RWPE1 (cell line): ENCODE results near the gene RNF111.

Experiments
- CTCF ChIA-PET: fragments of 350-600 bp; sonication (Branson Sonifier 250); formaldehyde crosslinking; extraction: SDS; loops from one replicate; lab custom pipeline; 2021; lab: Yijun Ruan, JAX
- POLR2A ChIA-PET: fragments of 400-600 bp; formaldehyde crosslinking; extraction: SDS; loops from one replicate; lab custom pipeline; 2020; ENCODE audit warnings: antibody characterized with exemption; ENCODE audit not compliant: low non-redundant PET; lab: Yijun Ruan, JAX
- DNase-seq: peaks from one replicate; pipeline ENCODE4 v3.0.0; 2012; ENCODE audit warnings: low spot score
- H3K27ac ChIP-seq: fragments of 450-650 bp; 2 replicates; pipeline ENCODE4 v1.5.1; 2017
- CTCF ChIP-seq: fragments of 450-650 bp; conservative IDR thresholded peaks from 2 replicates; pipeline ENCODE4 v1.5.1; 2017; ENCODE audit warnings: low read depth, mild to moderate bottlenecking

RNF111 gene

DNA sequence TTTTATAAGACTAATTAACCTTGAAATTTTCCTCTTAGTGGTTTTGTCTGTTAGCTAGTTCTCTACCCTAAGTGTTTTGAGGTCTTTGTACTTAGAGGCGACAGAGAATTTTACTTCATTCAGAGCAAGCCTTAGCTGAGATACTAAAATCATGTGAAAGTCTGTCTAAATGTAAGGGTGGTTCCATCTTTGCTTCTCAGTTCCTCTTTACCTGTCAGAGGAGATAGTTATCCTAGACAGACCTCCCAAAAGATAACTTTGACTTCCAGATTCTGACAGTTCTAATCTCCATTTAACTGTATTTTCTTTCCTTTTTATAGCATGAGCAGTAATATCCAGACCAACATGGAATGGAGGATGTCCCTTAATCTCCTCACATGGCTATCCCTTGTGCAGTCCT lies 34.7 kb downstream of the RNF111 start:
- CTCF ChIA-PET, result no interaction called here
- TF ChIP-seq CTCF, result no peak
- POLR2A ChIA-PET, result no interaction called here
- H3K27ac ChIP-seq, result no peak overlapping the region
- no peak for DNase-seq

DNA sequence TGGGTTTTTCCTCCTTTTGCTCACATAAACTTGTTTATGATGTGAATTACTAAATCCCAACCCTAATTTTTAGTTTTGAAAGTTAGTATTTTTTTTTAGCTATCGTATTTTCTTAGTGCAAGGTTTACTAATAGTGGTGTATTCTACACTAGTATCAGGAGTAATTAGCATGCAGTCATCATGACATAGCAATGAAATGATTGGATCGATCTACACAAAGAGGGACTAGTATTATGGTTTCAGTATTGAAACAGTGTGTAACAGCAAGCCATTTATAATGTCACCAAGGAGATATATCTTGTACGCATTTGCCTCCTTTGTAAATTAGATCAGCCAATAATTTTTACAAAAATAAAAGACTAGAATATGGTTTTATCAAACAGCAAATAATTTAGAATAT lies 38.7 kb downstream of the RNF111 start:
- TF ChIP-seq CTCF, result no peak

DNA sequence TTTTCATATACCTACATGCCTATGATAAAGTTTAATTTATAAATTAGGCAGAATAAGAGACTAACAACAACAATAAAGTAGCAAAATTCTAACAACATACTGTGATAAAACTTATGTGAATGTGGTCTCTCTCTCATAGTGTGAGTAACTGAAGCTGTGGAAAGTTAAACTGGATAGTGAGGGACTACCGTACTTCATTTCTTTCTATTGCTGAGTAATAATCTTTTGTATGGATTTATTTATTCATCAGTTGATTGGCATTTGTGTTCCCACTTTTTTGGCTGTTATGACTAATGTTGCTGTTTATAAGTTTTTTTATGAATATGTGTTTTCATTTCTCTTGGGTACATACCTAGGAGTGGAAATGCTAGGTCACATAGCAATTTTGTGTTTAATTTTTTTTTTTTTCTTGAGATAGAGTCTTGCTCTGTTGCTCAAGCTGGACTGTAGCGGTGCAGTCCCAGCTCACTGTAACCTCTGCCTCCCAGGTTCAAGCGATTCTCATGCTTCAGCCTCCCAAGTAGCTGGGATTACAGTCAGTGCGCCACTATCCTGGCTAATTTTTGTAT lies 41.0 kb downstream of the RNF111 start:
- no peak for TF ChIP-seq CTCF
- DNase-seq, result no peak
- ChIA-PET CTCF (interaction anchor here (1.0 kb wide), 1 partner anchor 17 kb away, joined by 3 read pairs; no protein-coding TSS in a partner anchor), POLR2A (no interaction called here)
- no peak overlapping the region for H3K27ac ChIP-seq

More for the DNA sequence above, 38.7 kb downstream of the RNF111 start:
- no peak for DNase-seq
- ChIA-PET POLR2A (no interaction called here), CTCF (no interaction called here)
- no peak overlapping the region for H3K27ac ChIP-seq

GRCh38 chr15:59029554-59029953 lies 42.1 kb downstream of the RNF111 start:
- no peak overlapping the region for H3K27ac ChIP-seq
- ChIA-PET POLR2A (no interaction called here), CTCF (no interaction called here)
- TF ChIP-seq CTCF, result no peak
- no peak for DNase-seq

DNA sequence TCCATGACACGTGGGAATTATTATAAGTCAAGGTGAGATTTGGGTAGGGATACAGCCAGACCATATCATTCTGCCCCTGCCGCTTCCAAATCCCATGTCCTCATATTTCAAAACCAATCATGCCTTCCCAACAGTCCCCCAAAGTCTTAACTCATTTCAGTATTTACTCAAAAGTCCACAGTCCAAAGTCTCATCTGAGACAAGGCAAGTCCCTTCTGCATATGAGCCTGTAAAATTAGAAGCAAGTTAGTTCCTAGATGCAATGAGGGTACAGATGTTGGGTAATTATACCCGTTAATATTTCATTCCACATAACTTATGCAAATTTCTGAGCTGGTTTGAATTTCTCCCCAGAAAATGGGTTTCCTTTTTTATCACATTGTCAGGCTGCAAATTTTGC lies 47.7 kb downstream of the RNF111 start:
- ChIA-PET CTCF (no interaction called here), POLR2A (no interaction called here)
- no peak overlapping the region for H3K27ac ChIP-seq
- no peak for TF ChIP-seq CTCF
- DNase-seq, result no peak

DNA sequence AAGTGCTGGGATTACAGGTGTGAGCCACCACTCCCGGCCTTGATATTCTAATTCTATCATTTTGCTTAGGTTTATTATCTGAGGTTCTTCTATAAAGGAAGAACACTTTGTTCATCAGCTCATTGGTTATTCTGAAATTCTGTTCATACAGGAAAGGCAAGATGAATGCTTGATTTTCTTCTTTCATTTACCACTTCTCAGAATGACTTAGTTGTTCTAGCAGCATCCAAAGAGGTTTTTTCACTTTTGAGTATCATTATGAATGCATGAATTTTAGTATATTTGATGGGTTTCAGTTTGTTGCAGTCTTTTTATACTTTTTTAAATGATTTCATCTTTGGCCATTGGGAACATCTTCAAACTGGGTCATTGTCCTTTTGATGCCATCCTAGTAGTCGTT lies 51.8 kb downstream of the RNF111 start:
- TF ChIP-seq CTCF, result no peak
- no peak overlapping the region for H3K27ac ChIP-seq
- ChIA-PET POLR2A (no interaction called here), CTCF (interaction anchor here (0.6 kb wide), 1 partner anchor 54 kb away, joined by 3 read pairs; no protein-coding TSS in a partner anchor)
- DNase-seq, result no peak
